Adrenal gland (tissue), 19 donors: ENCODE data around the gene RPL27A. TPM values are rescaled to one million over a fixed set of nuclear protein-coding genes. Genes with fewer than 3 reads are reported as not detected.

Experiments
- DNase-seq, 7 donors: peaks; one replicate each; pipeline ENCODE4 v3.0.0-alpha.2; 2019 to 2020
- H3K27ac ChIP-seq, 5 donors: fragments of 200-600 bp; sonication (generic) in 4 of 5; 1 replicate in 3 of 5; 2 replicates in 2 of 5; pipeline versions ENCODE4 v1.5.1 to v1.8.0; 2016 to 2020; ENCODE audit warnings: mild to moderate bottlenecking in 1 of 5
- H3K27me3 ChIP-seq: fragments of 200-600 bp; 2 replicates; pipeline ENCODE4 v1.8.0; 2021
- H3K36me3 ChIP-seq, 2 donors: fragments of 200-600 bp; replicated peaks in 1 of 2; 1 replicate in 1 of 2; 2 replicates in 1 of 2; pipeline versions ENCODE4 v1.5.1 to v1.8.0; 2018 to 2022
- H3K4me1 ChIP-seq, 2 donors: fragments of 200-600 bp; replicated peaks in 1 of 2; 1 replicate in 1 of 2; 2 replicates in 1 of 2; pipeline versions ENCODE4 v1.5.1 to v1.8.0; 2018 to 2021
- H3K4me3 ChIP-seq, 4 donors: fragments of 200-600 bp; sonication (generic) in 3 of 4; one replicate each; pipeline ENCODE4 v1.5.1; 2016 to 2018
- H3K9me3 ChIP-seq, 3 donors: fragments of 200-600 bp; sonication (generic) in 1 of 3; replicated peaks in 1 of 3; 1 replicate in 2 of 3; 2 replicates in 1 of 3; pipeline versions ENCODE4 v1.5.1 to v1.8.0; 2016 to 2021
- POLR2A ChIP-seq, 2 donors: fragments of 450-650 bp; IDR thresholded peaks; one replicate each; pipeline ENCODE4 v1.6.1; 2017; ENCODE audit warnings: antibody characterized with exemption in 2 of 2, mild to moderate bottlenecking in 2 of 2, moderate library complexity in 1 of 2
- WGBS, 4 donors: extraction: QIAGEN DNeasy Blood & Tissue Kit in 2 of 4; methylation state at CpG; one replicate each; pipeline versions ENCODE4 v1.1.5 to v1.1.7; 2013 to 2017; 5-methylcytosine and 5-hydroxymethylcytosine counted together
- intact Hi-C, 2 donors: fragments of 100-400 bp; cut with DNase I; formaldehyde crosslinking; loops; one replicate each; pipeline versions ENCODE4 v1.14.1 to v1.15.0; 2022 to 2023
- long read RNA-seq, 10 donors: library from polyadenylated mRNA in 3 of 10; unstranded in 2 of 10; stranded (forward) in 1 of 10; transcript quantifications; one replicate each; pipeline ENCODE4 v2.0.0 and lab custom pipeline, GENCODE V29; 2021 to 2026
- polyA plus RNA-seq, 3 donors: library from polyadenylated mRNA; stranded (reverse); fragments of 200-250 nt in 2 of 3; fragments of 350-450 nt in 1 of 3; fragmentation: Illumina TruSeq in 1 of 3; extraction: RNeasy Lipid Tissue Mini Kit (QIAGEN cat#74804) in 1 of 3; gene quantifications; one replicate each; pipeline ENCODE4 v1.2.3, GENCODE V29; 2013 to 2014
- total RNA-seq, 9 donors: library from RNA; depleted of rRNA in 4 of 9; stranded (reverse); fragments of >200 nt in 4 of 9; fragments of 120-200 nt in 1 of 9; fragmentation: NEBNext Ultra II Directional in 1 of 9; extraction: Animal tissue kit (Norgen Biotek cat#: 25700) in 1 of 9; gene quantifications; one replicate each; pipeline versions ENCODE4 v1.1.0 to v1.2.4, GENCODE V29; 2013 to 2023
- TF ChIP-seq, protein P1 (sequence below), 6 experiments: fragments of 450-650 bp in 4 of 6; fragments of 200-600 bp in 2 of 6; sonication (generic) in 1 of 6; IDR thresholded peaks; 1 replicate in 5 of 6; 2 replicates in 1 of 6; pipeline versions ENCODE4 v1.5.1 to v1.8.0; 2016 to 2021; ENCODE audit warnings: antibody characterized with exemption in 6 of 6, mild to moderate bottlenecking in 2 of 6, moderate library complexity in 1 of 6
- donor health status: healthy with polysubstance abuse.
- donor health status: Bipolar disorder and iron deficiency.
- donor health status: DM: yes; HTN: yes; CAD: no.
- donor health status: DM: no; HTN: no; CAD: no.
- donor health status: DM: no; HTN: no; CAD: no.
- donor health status: DM: yes; HTN: yes; CAD: no.

Gene RPL27A
- total RNA-seq (1,000 to 10,000 TPM in 4 of 9 donors, 100 to 1,000 TPM in 5; 668 to 1,686 (median 934) TPM), polyA plus RNA-seq (1,000 to 10,000 TPM; 1,237 to 3,013 (median 2,638) TPM)
- long read RNA-seq, donor 1, full-length matches to known transcripts = 1,037 of 1,145 reads
- long read RNA-seq, donor 1, partial matches to known transcripts = 53 of 1,145 reads
- long read RNA-seq, donor 1, other reads (novel, unspliced or antisense) = 55 of 1,145 reads
- long read RNA-seq, donor 2, full-length matches to known transcripts = 721 of 773 reads
- long read RNA-seq, donor 2, partial matches to known transcripts = 33 of 773 reads
- long read RNA-seq, donor 2, other reads (novel, unspliced or antisense) = 19 of 773 reads
- long read RNA-seq, donor 3, full-length matches to known transcripts = 622 of 688 reads
- long read RNA-seq, donor 3, partial matches to known transcripts = 50 of 688 reads
- long read RNA-seq, donor 3, other reads (novel, unspliced or antisense) = 16 of 688 reads
- long read RNA-seq, donor 4, full-length matches to known transcripts = 770 of 787 reads
- long read RNA-seq, donor 4, partial matches to known transcripts = 7 of 787 reads
- long read RNA-seq, donor 4, other reads (novel, unspliced or antisense) = 10 of 787 reads
- long read RNA-seq, donor 5, full-length matches to known transcripts = 289 of 299 reads
- long read RNA-seq, donor 5, partial matches to known transcripts = 6 of 299 reads
- long read RNA-seq, donor 5, other reads (novel, unspliced or antisense) = 4 of 299 reads
- long read RNA-seq, donor 6, full-length matches to known transcripts = 807 of 822 reads
- long read RNA-seq, donor 6, partial matches to known transcripts = 8 of 822 reads
- long read RNA-seq, donor 6, other reads (novel, unspliced or antisense) = 7 of 822 reads
- long read RNA-seq, donor 7, full-length matches to known transcripts = 619 of 681 reads
- long read RNA-seq, donor 7, partial matches to known transcripts = 47 of 681 reads
- long read RNA-seq, donor 7, other reads (novel, unspliced or antisense) = 15 of 681 reads
- long read RNA-seq, donor 8, full-length matches to known transcripts = 972 of 1,060 reads
- long read RNA-seq, donor 8, partial matches to known transcripts = 50 of 1,060 reads
- long read RNA-seq, donor 8, other reads (novel, unspliced or antisense) = 38 of 1,060 reads
- long read RNA-seq, donor 9, full-length matches to known transcripts = 692 of 770 reads
- long read RNA-seq, donor 9, partial matches to known transcripts = 55 of 770 reads
- long read RNA-seq, donor 9, other reads (novel, unspliced or antisense) = 23 of 770 reads
- long read RNA-seq, donor 10, full-length matches to known transcripts = 267 of 288 reads
- long read RNA-seq, donor 10, partial matches to known transcripts = 16 of 288 reads
- long read RNA-seq, donor 10, other reads (novel, unspliced or antisense) = 5 of 288 reads

DNA sequence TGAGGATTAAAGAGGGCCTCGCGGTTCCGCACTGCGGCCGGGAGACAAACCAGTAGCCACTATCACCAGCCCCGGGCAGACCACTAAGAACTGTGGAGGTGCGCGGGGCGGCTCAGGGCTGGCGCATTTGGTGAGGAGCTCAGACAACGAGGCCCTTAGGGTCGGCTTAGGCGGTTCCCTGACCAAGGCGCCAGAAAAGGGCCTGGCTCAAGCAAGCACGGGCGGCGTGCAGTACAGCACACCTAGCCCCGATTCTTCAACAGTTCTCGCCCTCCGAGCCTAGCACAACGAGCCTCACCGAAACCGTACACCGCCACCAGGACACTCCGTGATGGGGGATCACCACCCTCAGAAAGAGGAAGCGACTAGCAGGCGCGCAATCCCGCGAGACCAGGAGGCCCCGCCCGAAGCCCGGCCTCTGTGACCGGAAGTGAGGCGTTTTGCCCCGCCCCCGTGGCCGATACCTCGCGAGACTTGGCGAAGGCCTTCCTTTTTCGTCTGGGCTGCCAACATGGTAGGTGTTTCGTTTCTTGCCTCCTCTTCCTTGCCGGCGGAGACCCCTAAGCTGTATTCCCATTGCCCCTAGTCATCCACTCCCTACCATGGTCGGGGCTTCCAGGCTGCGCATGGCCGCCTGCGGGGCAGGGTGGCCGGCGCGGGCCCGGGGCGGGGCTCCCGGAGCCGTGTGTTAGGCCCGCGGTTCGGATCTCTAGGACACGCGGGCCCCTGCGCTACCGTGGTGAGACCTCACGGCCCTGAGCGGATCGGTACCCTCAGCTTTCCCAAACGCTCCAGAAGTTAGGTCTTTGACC, at the start of gene RPL27A, which contains the start of gene TRIM66:
RPL27A (plus strand) TSS at position 490 of the 812 bp plus-strand sequence; CDS start at position 512, 22 bp downstream.
TRIM66 (minus strand) TSS at position 363 of the 812 bp plus-strand sequence. CDS start 10,391 bp downstream, outside the sequence.
- Histone ChIP-seq H3K4me1 (peaks cover 14 to 35% of the 10 kb centered on the region in 2 donors), H3K9me3 (no peaks in the 10 kb centered on the region), H3K27ac (peak within 1 kb of the TSS; percentile 88 to 97 (median 92)), H3K27me3 (no peaks in the 10 kb centered on the region), H3K4me3 (peak within 1 kb of the TSS; percentile 62 to 93 (median 90)), H3K36me3 (peaks cover 0 to 36% of the 10 kb centered on the region in 2 donors)
- TF ChIP-seq POLR2A (IDR thresholded peaks at IDR 0.05) = peak; percentile 96 to 98
- TF ChIP-seq, protein P1, sequence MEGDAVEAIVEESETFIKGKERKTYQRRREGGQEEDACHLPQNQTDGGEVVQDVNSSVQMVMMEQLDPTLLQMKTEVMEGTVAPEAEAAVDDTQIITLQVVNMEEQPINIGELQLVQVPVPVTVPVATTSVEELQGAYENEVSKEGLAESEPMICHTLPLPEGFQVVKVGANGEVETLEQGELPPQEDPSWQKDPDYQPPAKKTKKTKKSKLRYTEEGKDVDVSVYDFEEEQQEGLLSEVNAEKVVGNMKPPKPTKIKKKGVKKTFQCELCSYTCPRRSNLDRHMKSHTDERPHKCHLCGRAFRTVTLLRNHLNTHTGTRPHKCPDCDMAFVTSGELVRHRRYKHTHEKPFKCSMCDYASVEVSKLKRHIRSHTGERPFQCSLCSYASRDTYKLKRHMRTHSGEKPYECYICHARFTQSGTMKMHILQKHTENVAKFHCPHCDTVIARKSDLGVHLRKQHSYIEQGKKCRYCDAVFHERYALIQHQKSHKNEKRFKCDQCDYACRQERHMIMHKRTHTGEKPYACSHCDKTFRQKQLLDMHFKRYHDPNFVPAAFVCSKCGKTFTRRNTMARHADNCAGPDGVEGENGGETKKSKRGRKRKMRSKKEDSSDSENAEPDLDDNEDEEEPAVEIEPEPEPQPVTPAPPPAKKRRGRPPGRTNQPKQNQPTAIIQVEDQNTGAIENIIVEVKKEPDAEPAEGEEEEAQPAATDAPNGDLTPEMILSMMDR (IDR thresholded peaks at IDR 0.05) = peak in 3 of 6 experiments; percentile 23 to 45 (median 32)
- DNase-seq = peak; percentile 98 to 99 (median 99)
- 0% methylated on average over 15 to 67 of the region's 67 CpGs for WGBS, 4 donors
- intact Hi-C loops = no loop called here

DNA sequence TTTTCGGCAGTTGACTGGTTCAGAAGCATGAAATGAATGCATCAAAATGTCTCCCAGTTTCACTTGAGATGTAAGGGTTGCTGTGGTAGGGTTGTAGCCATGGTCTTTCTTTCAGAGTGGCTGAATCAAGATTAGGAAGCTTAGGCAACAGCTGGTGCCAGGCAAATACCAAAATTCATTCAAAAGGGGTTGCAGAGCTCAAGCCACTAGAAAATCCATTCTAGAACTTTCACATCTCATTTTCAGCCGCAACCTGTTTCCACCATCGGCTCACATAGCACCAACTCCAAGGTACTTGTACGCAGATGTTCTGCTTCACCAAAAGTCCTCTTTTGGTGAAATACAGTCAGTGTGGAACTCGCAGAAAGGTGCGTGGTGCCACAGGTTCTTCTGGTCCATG, 48.1 kb upstream of the RPL27A start:
- H3K9me3 ChIP-seq = no peaks in the 10 kb centered on the region
- no peaks in the 10 kb centered on the region for H3K27me3 ChIP-seq
- 94 to 97% (median 95%) methylated on average over 6 of the region's 6 CpGs for WGBS, 4 donors
- TF ChIP-seq, protein P1 (IDR thresholded peaks at IDR 0.05) = no peak
- no peak for TF ChIP-seq POLR2A (IDR thresholded peaks at IDR 0.05)
- H3K4me3 ChIP-seq = no peak overlapping the region
- H3K36me3 ChIP-seq = peaks cover 0 to 18% of the 10 kb centered on the region in 2 donors
- H3K4me1 ChIP-seq = no peaks in the 10 kb centered on the region
- intact Hi-C loops = no loop called here
- no peak for DNase-seq
- H3K27ac ChIP-seq = no peak overlapping the region

GRCh38 chr11:8636127-8636526, 46.5 kb upstream of the RPL27A start:
- no peak for TF ChIP-seq POLR2A (IDR thresholded peaks at IDR 0.05)
- TF ChIP-seq, protein P1 (IDR thresholded peaks at IDR 0.05) = no peak
- H3K27ac ChIP-seq = no peak overlapping the region
- H3K4me3 ChIP-seq = no peak overlapping the region
- intact Hi-C loops = no loop called here
- WGBS, 4 donors = 72 to 100% (median 96%) methylated on average over 2 of the region's 2 CpGs
- no peaks in the 10 kb centered on the region for H3K9me3 ChIP-seq
- no peaks in the 10 kb centered on the region for H3K4me1 ChIP-seq
- H3K36me3 ChIP-seq = peaks cover 0 to 25% of the 10 kb centered on the region in 2 donors
- no peaks in the 10 kb centered on the region for H3K27me3 ChIP-seq
- no peak for DNase-seq
